ENCODE data around the gene ANKRD34C.
"Not testable (repeated sequence)": the region's sequence is repeated elsewhere in the genome, so short reads cannot be mapped to it uniquely, and the experiment has no call there.

ANKRD34C gene

GRCh38 chr15:79311901-79312553 lies 29.5 kb downstream of the ANKRD34C start:
- DNase-seq (no peak), ATAC-seq (no peak)

GRCh38 chr15:79314186-79314585 lies 31.7 kb downstream of the ANKRD34C start:
- no peak for DNase-seq
- no peak for ATAC-seq

GRCh38 chr15:79314811-79315210 lies 32.3 kb downstream of the ANKRD34C start:
- DNase-seq, result no peak

GRCh38 chr15:79315623-79316328 lies 33.3 kb downstream of the ANKRD34C start:
- DNase-seq (no peak), ATAC-seq (no peak)

More at GRCh38 chr15:79314811-79315210, 32.3 kb downstream of the ANKRD34C start:
- ATAC-seq, result no peak

- no peak for ATAC-seq
- DNase-seq, result no peak
These were observed 34.3 kb downstream of the ANKRD34C start for GRCh38 chr15:79316864-79317263.

GRCh38 chr15:79319973-79320372 lies 37.5 kb downstream of the ANKRD34C start:
- not testable (repeated sequence) for DNase-seq, ATAC-seq

GRCh38 chr15:79321876-79322275 lies 39.4 kb downstream of the ANKRD34C start:
- no peak for DNase-seq
- no peak for ATAC-seq

DNA sequence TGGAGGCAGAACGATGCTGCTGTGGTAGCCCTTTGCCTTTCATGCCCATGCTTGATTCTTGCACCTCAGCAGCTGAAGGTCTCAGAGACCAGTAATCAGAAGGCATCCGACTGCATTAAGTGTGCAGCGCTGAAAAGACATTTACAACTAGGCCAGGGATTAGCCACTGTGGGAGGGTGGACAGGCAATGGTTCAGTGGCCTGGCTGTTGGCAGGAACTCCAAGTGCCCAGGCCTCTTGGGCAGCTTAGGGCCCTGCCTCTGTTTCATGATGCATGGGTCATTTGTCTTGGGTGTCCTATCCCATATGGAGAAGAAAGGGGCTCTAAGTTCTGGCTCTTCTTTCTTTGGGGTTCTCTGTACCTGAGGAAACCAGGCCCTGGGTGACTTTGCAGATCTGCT lies 39.8 kb downstream of the ANKRD34C start:
- ATAC-seq, result no peak

GRCh38 chr15:79322945-79323344 lies 40.4 kb downstream of the ANKRD34C start:
- DNase-seq (no peak), ATAC-seq (no peak)

More for the DNA sequence above, 39.8 kb downstream of the ANKRD34C start:
- DNase-seq, result no peak

DNA sequence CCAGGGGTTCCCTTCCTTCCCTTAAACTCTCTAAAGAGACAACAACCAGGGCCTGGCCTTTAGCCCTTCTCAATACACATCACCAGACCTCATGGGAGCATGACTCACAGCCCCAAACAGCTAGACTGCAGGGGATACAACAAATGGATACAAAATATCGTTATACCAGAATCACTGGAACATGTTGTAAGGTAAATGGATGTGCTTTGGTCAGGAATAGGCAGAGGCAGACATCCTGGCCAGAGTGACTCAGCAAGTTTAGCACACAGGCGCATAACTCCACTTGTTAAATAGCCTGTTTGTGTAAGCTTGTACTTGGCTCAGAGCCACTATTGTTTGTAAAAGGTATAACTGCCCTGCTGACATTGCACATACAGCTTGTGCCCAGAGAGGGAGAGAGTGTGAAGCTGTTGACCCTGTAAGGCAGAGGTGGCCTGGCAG lies 46.7 kb downstream of the ANKRD34C start:
- no peak for DNase-seq

More for the DNA sequence above, 46.7 kb downstream of the ANKRD34C start:
- no peak for ATAC-seq
